ENCODE results near the gene DNMT3A.
"Not testable (repeated sequence)": the region's sequence is repeated elsewhere in the genome, so short reads cannot be mapped to it uniquely, and the experiment has no call there.

DNMT3A gene

DNA sequence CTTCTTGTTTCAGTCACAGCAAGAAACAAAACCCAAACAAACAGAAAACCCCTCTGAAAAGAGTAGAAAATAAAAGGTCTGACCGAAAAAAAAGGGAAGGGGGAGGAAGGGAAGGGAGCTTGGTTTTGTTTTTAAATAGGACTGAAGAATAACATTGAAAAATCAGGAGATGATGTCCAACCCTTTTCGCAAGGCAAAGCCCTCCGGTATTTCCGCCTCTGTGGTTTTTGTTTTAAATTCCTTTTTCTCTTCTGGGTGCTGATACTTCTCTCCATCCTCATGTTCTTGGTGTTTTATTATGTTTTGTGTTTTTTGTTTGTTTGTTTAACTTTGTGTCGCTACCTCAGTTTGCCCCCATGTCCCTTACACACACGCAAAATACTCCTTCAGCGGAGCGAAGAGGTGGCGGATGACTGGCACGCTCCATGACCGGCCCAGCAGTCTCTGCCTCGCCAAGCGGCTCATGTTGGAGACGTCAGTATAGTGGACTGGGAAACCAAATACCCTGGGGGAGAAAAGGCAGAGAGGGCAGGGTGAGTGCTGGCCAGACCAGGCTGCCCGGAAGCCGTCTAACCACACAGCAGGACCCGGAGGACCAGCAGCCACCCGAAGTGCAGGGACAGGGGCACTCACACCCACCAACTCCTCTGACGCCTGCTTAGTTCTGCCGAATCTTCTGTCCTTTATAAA, 107.7 kb downstream of the DNMT3A start:
- no peak for DNase-seq (ENCODE audit: low read depth)

DNA sequence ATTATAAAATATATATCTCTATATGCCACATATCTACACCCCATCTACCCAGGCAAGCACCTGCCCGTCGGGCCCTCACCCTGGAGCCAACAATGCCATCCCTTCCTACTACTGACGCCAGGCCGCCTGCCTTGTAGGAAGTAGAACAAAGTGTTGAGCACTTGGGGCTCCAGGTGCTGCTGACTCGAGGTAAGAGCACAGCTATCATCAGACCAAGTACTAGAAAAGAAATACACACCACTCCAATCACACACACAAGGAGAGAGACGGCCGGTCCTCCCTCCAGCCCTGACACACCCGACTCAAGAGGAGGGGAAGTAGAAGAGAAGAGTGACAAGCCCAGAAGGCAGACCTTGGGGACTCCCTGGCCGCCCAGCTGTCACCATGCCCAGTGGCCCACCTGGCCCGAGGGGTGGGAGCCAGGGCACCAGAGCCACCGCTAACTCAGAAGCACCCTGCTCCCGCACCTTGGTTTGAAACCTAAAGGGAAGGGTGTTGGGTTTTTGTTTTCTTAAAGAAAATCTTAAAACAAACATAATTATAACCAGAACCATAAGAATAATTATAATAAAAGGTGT, 109.4 kb downstream of the DNMT3A start:
- DNase-seq (ENCODE audit: low read depth) = no peak

DNA sequence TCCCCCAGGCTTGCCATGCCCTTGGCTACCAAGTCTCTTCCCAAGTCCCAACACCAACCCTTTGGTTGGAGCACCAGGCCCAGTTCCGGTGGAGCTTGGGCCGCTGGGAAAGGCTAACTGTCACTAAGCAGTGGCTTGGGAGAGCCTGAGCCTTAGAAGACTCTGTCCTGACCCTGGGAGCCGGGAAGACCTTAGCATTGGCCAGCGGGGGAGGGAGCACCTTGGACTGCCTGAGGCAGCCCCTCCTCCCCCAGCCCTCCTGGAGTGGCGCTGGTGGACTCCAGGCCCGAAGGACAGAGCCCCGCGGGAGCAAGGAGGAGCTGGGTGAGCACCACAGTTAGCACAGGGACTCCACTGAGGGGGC, 110.8 kb downstream of the DNMT3A start:
- no peak for DNase-seq (ENCODE audit: low read depth)

DNA sequence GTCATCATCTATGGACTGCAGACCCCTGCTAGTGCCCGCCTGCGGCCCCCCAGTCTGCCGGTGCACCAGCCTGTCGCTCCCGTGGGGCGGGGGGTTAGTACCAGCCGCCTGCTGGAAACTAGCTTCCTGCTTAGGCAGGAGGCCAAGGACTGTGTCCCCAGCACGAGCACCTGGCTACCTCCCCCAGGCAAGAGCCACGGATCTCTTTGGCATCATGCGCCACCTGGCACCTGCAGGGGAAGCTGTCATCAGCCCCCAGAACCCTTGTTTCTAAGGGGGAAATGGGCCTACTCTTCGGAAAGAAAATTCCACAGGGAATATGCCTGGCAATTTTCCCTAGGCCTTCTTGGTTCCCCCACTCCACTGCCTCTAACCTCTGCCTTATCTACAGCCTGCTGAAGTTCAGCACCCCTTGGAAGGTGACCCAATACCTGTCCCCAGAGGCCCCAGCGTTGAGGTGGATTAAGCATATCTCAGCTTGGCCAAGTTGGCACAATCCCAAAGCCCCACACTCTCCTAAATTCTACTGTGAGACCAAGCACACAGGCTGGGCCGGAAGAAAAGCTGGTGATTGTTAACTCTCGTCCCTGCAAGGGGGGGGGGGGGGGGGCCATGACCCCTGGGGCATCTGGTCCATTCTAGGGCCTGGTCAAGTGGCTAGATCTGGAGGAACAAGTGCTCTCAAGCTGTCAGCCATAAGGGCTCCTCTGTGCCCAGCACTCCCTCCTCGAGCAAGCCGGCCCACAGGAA, 111.4 kb downstream of the DNMT3A start:
- DNase-seq (ENCODE audit: low read depth) = no peak

DNA sequence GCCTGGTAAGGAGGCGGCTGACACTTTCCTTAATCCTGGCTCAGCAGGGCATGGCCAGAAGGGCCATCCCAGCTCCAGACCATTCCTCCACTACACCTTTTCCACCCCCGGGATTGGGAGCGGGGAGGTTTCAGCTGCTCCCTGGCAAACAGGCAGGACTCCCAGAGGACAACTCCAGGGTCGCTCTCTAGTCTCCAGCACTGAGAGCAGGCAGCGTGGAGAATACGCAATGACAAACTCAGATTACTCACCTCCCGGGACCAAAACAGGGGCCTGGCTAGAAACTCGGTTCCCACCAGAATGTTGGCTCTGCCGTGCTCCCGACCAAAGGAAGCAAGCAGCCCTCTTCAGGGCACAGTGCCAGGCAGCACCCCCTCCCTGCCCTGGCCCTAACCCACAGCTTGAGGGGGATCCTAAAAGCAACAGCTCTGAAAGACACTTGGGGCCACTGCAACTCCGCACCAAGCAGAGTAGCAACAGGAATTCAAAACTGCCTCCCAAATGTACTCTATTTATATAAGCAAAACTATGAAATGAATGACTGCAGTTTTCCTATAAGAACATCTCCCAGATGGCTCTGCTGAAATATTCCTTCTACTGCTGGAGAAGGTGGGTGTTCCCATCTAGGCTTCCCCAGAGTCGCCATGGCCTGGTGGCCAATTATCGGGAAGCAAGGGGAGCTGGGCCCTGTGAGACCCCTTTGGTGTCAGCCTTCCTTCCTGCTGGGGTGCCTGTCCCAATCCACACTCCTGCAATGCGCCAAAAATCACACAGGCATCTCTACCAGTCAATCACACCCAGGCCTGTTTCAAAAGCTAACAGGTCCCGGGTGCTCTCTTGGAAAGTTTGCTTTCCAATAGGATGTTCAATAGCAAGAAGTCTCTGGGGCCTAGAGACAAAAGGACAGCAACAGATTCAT, 112.2 kb downstream of the DNMT3A start:
- no peak for DNase-seq (ENCODE audit: low read depth)

DNA sequence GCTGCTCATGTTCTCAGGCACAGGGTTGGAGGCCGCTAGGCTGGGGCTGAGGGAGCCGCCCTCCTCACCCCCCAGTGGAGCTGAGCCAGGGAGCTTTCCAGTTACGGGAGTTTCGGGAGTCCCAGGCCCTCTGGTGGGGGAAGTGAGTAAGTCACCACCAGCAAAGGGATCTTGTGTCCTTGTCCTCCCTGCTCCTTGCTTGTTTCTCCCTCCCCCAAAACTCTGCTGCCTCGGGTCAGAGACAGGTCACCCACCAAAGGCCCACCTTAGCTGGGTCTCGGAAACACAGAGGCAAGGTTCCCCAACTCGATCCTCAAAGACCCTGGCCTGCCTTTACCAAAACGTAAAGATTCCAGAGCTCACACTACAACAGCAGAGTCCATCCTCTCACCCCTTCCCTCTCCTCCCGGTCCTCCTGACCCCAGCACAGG, 112.9 kb downstream of the DNMT3A start:
- no peak for DNase-seq (ENCODE audit: low read depth)

DNA sequence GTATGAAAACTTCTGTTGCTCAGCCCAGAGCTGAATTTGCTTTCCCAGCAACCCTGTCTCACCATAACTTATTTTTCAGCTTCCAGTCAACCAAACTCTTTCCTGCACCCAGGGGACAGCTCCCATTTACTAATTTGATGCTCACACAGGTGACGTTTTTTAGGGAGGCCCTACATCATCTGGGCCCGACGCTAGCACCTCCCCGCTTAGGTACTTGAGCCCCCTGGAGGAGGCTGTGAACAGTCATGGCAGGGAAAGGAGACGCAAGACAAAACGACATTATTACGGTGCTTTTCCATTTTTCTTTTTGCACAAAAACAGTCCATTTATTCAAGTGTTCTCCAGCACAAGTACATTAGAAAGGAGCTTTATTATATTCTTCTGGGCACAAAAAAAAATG, 114.1 kb downstream of the DNMT3A start:
- no peak for DNase-seq (ENCODE audit: low read depth)

DNA sequence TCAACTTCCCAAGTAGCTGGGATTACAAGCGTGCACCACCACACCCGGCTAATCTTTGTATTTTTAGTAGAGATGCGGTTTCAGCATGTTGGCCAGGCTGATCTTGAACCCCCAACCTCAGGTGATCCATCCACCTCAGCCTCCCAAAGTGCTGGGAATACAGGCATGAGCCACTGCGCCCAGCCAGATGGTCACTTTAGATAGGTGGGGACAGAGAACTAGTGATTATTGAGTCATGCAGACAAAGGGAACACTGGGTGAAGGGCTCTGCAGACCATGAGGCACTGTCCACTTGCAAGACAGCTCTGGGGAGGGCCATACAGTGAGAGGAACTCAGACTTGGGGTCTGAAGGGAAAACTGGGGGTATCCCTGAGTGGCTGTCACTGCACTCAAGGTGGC, 114.9 kb downstream of the DNMT3A start:
- DNase-seq (ENCODE audit: low read depth) = no peak

DNA sequence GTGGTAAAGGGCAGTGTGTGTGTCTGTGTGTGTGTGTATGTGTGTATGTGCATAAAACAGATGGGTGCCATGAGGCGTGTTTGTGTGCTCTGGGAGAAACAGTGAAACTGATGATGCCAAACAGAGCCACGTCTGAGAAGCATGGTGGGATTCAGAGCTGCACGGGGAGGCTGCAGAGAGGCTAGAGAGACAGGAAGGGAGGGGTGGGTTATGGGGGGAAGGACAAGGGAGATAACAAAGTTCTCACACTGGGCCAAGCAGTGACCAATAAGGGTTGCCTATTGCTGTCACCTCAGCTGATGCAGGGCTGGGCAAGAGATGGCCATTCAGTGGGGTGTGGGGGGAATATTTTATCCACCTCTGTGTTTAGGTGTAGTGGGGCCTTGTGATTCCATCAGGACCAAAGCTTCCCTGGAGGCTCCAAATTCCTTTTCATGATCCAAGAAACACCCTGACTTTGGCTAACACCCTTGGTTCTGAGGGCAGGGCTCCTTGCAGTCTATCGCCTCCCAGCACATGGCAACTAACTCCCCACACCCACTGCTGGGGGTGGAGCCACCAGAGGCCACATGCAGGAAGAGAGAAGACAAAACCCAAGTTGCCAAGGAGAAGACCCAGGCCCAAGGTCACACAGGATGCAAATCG, 119.1 kb downstream of the DNMT3A start:
- no peak for DNase-seq (ENCODE audit: low read depth)

DNA sequence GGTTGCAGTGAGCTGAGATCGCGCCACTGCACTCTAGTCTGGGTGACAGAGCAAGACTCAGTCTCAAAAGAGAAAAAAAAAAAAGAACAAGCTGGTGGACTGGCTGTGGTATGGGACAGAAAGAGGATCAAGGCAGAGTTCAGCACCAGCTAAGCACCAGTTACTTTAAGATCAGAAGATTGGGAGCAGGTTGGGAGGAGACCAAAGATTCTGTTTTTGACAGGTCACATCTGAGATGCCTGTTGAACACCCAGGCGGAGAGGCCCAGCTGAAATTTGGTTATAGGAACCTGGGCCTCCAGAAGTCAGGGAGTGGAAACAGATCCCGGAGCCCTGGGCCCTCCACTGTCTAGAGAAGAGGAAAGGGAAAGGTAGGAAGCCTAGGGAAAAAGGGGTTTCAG, 120.1 kb downstream of the DNMT3A start:
- DNase-seq (ENCODE audit: low read depth) = no peak

DNA sequence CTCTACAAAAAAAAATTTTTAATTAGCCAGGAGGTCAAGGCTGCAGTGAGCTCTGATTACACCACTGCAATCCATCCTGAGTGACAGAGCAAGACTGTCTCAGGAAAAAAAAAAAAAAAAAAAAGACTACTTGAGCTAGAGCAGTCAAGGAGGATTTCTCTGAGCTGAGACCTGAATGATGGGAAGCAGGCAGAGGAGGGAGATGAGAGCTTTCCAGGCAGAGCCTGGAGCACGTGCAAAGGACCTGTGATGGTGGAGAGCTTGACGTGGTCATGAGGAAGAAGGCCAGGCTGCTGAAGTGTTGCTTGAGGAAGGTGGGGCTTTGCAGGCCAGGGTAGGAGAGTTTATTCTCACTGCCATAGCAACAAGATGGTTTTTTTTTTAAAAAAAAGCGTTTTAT, 121.4 kb downstream of the DNMT3A start:
- no peak for DNase-seq (ENCODE audit: low read depth)

DNA sequence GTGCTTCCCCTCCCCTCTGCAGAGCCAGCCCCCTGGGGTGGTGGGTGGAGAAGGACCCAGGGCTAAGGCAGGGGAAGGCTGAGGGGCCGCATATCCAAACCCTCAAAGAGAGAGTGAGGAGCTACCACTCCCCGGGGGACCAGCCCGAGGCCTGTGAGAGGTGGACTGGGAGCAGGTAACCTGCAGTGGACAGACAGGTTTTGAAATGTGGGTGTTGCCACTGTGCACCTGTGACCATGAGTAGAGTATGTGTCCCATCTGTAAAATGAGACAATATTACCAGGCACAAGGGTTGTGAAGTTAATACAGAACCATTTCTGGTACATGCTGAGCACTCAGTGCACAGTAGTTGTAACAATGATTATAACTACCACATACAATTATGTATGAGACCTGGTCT, 122.1 kb downstream of the DNMT3A start:
- DNase-seq (ENCODE audit: low read depth) = no peak

DNA sequence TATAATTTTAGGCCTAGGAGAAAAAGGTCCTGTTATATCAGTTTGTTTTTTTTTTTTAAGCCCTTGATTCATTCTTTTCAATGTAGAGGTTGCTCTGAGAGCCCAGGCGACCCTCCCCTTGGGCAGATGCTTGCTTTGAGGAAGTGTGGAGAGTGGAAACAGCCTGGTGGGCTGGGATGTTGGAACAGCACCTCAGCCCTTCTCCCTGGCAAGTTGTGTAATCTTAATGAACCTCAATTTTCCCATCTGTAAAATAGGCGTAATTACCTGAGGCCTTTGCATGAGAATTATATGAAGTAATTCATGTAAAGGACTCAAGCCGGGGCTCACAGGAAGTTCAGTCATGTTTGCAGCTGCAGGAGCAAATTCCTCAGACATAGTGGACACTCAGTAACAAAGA, 123.6 kb downstream of the DNMT3A start:
- DNase-seq (ENCODE audit: low read depth) = no peak

DNA sequence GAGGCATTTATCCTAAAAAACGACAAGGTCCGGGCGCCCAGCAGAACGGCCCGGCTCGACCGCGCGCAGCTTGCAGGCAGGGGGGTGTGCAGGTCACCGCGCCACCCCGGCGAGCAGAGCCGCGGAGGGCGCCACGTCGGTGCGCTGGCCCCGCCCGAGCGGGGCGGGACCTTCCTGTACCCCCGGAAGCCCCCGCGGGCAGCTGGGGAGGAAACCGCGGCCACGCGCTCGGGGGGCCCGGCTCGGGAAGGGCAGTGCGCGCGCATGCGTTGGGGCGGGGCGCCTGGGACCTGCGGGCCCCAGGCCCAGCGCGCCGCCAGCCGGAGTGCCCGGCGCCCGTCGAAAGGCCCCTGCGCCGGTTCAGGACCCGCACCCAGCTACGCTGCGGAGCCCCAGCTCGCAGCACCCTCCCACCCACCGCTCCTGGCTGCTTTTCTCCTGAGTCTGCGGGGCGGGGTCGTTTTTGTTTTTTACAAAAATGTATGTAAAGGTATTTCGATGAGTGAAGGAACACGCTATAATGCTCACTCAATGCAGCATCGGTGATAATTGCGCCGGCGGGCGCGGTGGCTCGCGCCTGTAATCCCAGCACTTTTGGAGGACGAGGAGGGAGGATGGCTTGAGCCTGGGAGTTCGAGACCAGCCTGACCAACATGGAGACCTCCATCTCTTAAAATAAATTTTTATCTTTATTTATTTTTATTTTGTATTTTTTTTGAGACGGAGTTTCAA, 125.6 kb downstream of the DNMT3A start:
- peak; percentile 76 for DNase-seq (ENCODE audit: low read depth)

DNA sequence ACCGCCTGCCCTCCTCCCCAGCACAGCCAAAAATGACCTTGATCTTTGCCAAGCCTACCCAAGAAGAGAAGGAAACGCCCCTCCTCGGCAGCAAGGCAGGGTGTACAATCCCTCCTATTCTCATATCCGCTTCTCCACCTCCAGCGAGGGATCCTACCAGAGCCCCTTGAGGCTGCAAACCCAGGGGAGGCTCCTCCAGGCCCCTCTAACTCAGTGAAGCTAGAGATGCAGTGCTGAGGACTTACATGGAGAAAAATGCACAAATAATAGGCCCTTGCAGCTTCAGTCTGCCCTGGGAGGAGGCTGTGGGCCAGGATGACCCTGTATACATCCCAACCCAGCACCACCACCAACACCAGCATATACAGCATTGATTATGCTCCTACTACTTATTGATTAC, 126.5 kb downstream of the DNMT3A start:
- no peak for DNase-seq (ENCODE audit: low read depth)

DNA sequence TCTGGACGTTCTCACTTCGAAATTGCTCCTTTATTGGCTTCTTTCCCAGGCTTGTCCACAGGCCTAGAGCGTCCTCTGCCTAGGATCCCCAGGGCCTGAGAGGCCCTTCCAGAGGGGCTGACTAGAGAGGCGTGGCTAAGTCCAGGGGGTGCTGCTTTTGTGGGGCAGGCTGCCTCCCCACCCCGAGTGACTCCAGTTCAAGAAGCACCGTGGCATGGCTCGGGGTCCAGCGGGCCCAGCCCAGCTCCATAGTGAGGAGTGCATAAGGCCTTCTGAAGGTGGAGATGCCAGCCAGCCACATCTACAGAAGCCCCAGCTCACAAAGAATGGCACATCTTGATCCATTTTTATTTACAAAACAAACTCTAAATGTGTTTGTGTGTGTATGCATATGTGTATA, 128.5 kb downstream of the DNMT3A start:
- no peak for DNase-seq (ENCODE audit: low read depth)

DNA sequence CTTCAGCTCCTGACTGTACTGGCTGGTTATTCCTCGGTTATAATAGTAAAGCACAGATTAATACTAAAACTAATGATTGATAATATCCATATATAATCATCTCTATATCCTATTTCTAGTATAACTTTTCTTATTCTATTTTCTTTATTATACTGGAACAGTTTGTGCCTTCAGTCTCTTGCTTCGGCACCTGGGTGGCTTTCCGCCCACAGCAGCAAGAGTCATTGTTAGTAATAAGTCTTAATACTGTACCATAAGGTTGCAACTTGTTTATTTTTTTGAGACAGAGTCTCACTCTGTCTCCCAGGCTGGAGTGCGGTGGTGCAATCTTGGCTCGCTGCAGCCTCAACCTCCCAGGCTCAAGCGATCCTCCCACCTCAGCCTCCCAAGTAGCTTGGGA, 130.8 kb downstream of the DNMT3A start:
- not testable (repeated sequence) for DNase-seq (ENCODE audit: low read depth)

DNA sequence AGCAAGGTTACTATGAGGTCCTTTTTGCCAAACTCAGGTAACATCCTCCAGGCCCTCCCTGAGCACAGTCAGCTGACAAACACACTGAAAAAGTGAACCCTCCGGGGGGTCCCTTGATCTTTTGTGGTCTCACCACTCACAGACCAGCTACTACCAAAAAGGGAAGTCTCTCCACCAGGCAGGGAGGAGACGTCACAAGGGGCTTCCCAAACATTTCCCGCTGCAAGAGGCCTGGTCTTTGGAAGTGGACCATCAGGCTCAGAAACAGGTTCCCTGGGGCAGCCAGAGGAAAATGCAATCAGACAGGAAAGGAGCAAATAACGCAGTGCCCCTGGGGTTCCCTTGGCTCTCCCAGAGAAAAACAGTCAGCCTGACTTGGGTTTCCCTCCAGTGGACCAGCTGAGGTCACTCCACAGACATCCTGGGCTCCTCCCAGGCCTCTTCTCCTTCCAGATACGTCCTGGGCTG, 134.6 kb downstream of the DNMT3A start:
- DNase-seq (ENCODE audit: low read depth) = no peak

DNA sequence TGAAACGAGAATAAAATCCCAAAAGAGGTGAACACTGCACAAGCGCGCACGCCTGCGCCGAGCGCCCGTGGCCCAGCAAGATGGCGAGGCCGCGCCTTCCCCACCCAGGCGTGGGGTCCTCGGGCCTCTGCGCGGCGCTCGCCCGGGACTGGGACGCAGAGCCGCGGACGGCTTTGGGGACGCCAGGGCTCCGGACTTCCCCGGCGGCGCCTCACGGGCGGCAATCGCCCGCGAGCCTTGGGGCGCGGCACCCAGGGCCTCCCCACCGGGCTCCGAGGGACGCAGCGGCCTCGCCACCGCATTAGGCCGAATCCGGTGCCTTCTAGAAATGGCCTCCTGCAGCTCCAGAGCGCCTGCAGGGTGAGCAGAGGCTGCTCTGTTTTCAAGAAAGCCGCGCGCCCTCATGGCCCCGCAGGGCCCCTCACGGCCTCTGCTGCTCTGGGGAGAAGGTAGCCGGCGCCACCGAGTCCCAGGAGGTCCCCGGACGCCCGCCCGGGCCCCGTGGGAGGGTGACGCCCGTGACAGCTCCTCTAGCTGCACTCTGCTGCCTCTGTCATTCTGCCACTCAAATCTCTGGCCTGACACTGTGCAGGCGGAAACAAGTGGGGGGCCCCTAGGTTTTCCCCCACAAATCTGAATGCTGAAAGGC, 137.4 kb downstream of the DNMT3A start:
- DNase-seq (ENCODE audit: low read depth) = no peak

DNA sequence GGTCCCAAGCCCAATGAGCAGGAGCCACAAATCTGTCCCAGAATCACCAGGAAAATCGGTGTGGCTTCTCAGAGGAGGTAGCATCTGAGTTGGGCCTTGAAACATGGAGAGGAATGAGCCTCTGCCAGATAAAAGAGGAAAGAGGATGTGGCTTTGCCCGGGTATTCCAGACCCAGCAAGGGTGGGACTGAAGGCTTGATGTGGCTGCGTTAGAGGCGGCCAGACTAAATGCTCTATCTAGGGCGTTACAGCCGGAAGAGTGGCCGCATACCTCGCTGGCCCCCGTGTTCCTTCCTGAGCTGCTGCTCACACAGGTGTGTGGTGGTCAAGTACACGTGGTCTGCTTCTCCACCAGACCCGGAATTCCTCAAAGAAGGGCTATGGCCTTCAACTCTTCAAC, 139.4 kb downstream of the DNMT3A start:
- no peak for DNase-seq (ENCODE audit: low read depth)

DNA sequence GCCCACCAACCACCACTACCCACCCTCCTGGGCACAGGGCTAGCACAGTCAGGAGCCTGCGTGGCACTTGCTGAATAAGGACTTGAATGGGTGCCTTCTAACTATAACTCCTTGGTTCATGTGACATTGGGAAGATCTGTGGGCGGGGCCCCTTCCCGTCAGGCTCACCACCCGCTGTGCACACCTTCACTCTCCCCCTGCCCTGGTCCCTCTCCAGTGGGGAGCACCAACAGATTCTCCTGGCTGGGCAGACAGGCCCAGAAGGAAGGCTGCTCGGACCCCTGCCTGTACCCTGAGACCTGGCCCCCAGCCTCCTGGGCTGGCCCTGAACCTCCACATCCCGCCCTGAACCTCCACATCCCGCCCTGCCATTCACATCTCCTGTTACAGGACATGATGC, 139.9 kb downstream of the DNMT3A start:
- no peak for DNase-seq (ENCODE audit: low read depth)
